ENCODE measurements around the gene MAP4K2.

The MAP4K2 gene

GRCh38 chr11:64735725-64736259 lies 67.2 kb downstream of the MAP4K2 start:
- Histone ChIP-seq H3K27me3 (ENCODE audit: control insufficient read depth in 1 of 2, insufficient read depth in 2 of 2, low read length in 2 of 2) (peaks cover 4 to 7% of the 10 kb centered on the region in 2 donors), H3K9me3 (ENCODE audit: control insufficient read depth in 1 of 2, low read length in 2 of 2) (no peaks in the 10 kb centered on the region), H3K4me1 (ENCODE audit: control insufficient read depth in 1 of 2, insufficient read depth in 2 of 2, low read length in 2 of 2) (no peaks in the 10 kb centered on the region), H3K9ac (ENCODE audit: low read depth in 1 of 2, low read length in 2 of 2) (no peak overlapping the region), H3K27ac (ENCODE audit: low read depth, low read length) (no peak overlapping the region), H3K4me3 (ENCODE audit: low read depth in 1 of 2, low read length in 2 of 2) (no peak overlapping the region), H3K36me3 (ENCODE audit: control insufficient read depth in 1 of 2, insufficient read depth in 2 of 2, low read length in 2 of 2) (no peaks in the 10 kb centered on the region)

All from duodenal mucosa (tissue), 2 donors.